Kidney capillary endothelial cell (primary cell): ENCODE data around the gene GIPC2.
"Not testable (repeated sequence)": the region's sequence is repeated elsewhere in the genome, so short reads cannot be mapped to it uniquely, and the experiment has no call there.

ENCODE experiments used
- DNase-seq: peaks from one replicate; pipeline ENCODE4 v3.0.0-alpha.2; 2018; ENCODE audit warnings: low spot score

GIPC2 gene

GRCh38 chr1:78068681-78069283 lies 23.0 kb downstream of the GIPC2 start:
- DNase-seq, result no peak

- DNase-seq, result no peak
These were observed 24.0 kb downstream of the GIPC2 start for GRCh38 chr1:78069784-78070183.

GRCh38 chr1:78070210-78070609 lies 24.4 kb downstream of the GIPC2 start:
- DNase-seq, result no peak

GRCh38 chr1:78070758-78071157 lies 25.0 kb downstream of the GIPC2 start:
- peak; percentile 75 for DNase-seq

- DNase-seq, result no peak
These were observed 25.9 kb downstream of the GIPC2 start for GRCh38 chr1:78071696-78072095.

- no peak for DNase-seq
These were observed 26.4 kb downstream of the GIPC2 start for GRCh38 chr1:78072216-78072615.

GRCh38 chr1:78073441-78073840 lies 27.7 kb downstream of the GIPC2 start:
- no peak for DNase-seq

GRCh38 chr1:78075621-78076020 lies 29.9 kb downstream of the GIPC2 start:
- peak; percentile 87 for DNase-seq

GRCh38 chr1:78078358-78078757 lies 32.6 kb downstream of the GIPC2 start:
- no peak for DNase-seq

- DNase-seq, result no peak
These were observed 33.8 kb downstream of the GIPC2 start for GRCh38 chr1:78079580-78079979.

- no peak for DNase-seq
These were observed 35.0 kb downstream of the GIPC2 start for GRCh38 chr1:78080767-78081166.

GRCh38 chr1:78081980-78082860 lies 36.5 kb downstream of the GIPC2 start:
- DNase-seq, result no peak

GRCh38 chr1:78084639-78085038 lies 38.9 kb downstream of the GIPC2 start:
- DNase-seq, result not testable (repeated sequence)

GRCh38 chr1:78086697-78087096 lies 40.9 kb downstream of the GIPC2 start:
- DNase-seq, result no peak

GRCh38 chr1:78088015-78088414 lies 42.2 kb downstream of the GIPC2 start:
- DNase-seq, result no peak

- no peak for DNase-seq
These were observed 42.7 kb downstream of the GIPC2 start for GRCh38 chr1:78088486-78088885.

GRCh38 chr1:78089010-78089409 lies 43.2 kb downstream of the GIPC2 start:
- DNase-seq, result no peak

GRCh38 chr1:78090472-78091133 lies 44.8 kb downstream of the GIPC2 start:
- DNase-seq, result no peak

GRCh38 chr1:78091215-78091813 lies 45.5 kb downstream of the GIPC2 start:
- no peak for DNase-seq

GRCh38 chr1:78091886-78092285 lies 46.1 kb downstream of the GIPC2 start:
- DNase-seq, result no peak

GRCh38 chr1:78092643-78093042 lies 46.9 kb downstream of the GIPC2 start:
- DNase-seq, result no peak

GRCh38 chr1:78093560-78093959 lies 47.8 kb downstream of the GIPC2 start:
- no peak for DNase-seq

GRCh38 chr1:78094639-78095038 lies 48.9 kb downstream of the GIPC2 start:
- DNase-seq, result no peak
